ENCODE data around the gene DCAF12.

DCAF12 gene

DNA sequence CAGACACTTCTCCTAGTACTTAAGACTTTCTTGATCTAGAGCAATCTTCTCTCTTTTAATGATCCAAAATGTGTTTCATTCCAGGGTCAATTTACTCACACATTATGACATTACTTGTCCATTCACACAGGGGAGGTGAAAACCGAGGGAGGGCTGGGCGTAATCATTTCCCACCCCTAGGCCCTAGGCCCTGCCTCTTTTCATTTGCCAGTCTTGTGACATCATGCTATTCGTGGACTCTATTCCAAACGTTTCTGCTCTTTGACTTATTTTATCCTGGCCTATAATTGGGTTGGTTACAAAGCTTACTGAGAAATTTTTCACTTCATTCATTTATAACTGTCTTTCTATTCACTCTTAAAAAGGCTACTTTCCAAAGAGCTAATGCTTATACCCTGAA lies 2.4 kb downstream of the DCAF12 start:
- no peaks in the 10 kb centered on the region for H3K27me3 ChIP-seq (replicated peaks)
- peaks cover 5% of the 10 kb centered on the region for H3K36me3 ChIP-seq (replicated peaks)
- TF ChIP-seq, protein P1, sequence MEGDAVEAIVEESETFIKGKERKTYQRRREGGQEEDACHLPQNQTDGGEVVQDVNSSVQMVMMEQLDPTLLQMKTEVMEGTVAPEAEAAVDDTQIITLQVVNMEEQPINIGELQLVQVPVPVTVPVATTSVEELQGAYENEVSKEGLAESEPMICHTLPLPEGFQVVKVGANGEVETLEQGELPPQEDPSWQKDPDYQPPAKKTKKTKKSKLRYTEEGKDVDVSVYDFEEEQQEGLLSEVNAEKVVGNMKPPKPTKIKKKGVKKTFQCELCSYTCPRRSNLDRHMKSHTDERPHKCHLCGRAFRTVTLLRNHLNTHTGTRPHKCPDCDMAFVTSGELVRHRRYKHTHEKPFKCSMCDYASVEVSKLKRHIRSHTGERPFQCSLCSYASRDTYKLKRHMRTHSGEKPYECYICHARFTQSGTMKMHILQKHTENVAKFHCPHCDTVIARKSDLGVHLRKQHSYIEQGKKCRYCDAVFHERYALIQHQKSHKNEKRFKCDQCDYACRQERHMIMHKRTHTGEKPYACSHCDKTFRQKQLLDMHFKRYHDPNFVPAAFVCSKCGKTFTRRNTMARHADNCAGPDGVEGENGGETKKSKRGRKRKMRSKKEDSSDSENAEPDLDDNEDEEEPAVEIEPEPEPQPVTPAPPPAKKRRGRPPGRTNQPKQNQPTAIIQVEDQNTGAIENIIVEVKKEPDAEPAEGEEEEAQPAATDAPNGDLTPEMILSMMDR (IDR thresholded peaks at IDR 0.05; ENCODE audit: low read depth, low read length, missing control alignments) = no peak
- no peak overlapping the region for H3K27ac ChIP-seq
- DNase-seq = no peak
- in situ Hi-C loops (cut with HindIII; ENCODE audit: low pct_ligation_motif_present, low sequenced_read_pairs) = no loop called here
- H3K4me3 ChIP-seq (ENCODE audit: low read depth, low read length) = no peak overlapping the region

DNA sequence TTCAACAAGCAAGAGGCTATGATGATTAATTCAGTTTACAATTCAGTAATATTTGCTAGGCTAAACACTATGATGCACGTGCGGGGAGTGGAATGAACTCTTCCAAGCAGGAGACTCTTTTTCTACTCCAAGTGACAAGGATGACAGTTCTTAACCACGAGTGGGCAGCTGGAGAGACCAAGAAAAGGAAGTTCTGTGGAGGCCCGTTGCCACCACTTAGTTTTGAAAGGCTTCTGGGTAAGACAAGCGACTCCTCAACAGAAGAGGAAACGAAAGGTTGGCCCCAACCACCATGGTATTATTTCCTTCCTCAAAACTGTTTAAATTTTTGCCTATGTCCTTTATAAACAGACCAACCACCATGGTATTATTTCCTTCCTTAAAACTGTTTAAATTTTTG lies 2.8 kb downstream of the DCAF12 start:
- H3K36me3 ChIP-seq (replicated peaks) = peaks cover 5% of the 10 kb centered on the region
- DNase-seq = no peak
- no peaks in the 10 kb centered on the region for H3K27me3 ChIP-seq (replicated peaks)
- H3K4me3 ChIP-seq (ENCODE audit: low read depth, low read length) = no peak overlapping the region
- H3K27ac ChIP-seq = no peak overlapping the region
- TF ChIP-seq, protein P1 (IDR thresholded peaks at IDR 0.05; ENCODE audit: low read depth, low read length, missing control alignments) = no peak
- in situ Hi-C loops (cut with HindIII; ENCODE audit: low pct_ligation_motif_present, low sequenced_read_pairs) = no loop called here

DNA sequence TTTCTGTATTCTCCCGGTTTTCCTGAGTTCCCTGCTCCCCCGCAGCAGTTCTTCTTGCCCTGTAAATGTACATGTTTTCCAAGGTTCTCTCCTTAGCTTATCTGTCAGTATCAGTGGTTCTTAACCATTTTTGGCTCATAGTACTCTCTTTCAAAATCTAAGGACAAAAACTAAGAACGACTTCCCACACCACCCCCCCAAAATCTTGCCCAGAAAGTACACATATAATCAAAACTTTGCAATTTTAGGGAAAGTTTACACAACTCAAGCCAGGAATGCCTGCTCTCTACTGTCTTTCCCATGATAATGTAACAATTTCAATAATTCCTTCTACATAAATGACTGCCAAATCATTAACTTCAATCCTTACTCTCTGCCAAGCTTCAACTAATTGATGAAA lies 4.5 kb downstream of the DCAF12 start:
- TF ChIP-seq, protein P1 (IDR thresholded peaks at IDR 0.05; ENCODE audit: low read depth, low read length, missing control alignments) = no peak
- H3K36me3 ChIP-seq (replicated peaks) = peaks cover 13% of the 10 kb centered on the region
- DNase-seq = no peak
- no peak overlapping the region for H3K4me3 ChIP-seq (ENCODE audit: low read depth, low read length)
- in situ Hi-C loops (cut with HindIII; ENCODE audit: low pct_ligation_motif_present, low sequenced_read_pairs) = no loop called here
- H3K27ac ChIP-seq = no peak overlapping the region
- no peaks in the 10 kb centered on the region for H3K27me3 ChIP-seq (replicated peaks)

DNA sequence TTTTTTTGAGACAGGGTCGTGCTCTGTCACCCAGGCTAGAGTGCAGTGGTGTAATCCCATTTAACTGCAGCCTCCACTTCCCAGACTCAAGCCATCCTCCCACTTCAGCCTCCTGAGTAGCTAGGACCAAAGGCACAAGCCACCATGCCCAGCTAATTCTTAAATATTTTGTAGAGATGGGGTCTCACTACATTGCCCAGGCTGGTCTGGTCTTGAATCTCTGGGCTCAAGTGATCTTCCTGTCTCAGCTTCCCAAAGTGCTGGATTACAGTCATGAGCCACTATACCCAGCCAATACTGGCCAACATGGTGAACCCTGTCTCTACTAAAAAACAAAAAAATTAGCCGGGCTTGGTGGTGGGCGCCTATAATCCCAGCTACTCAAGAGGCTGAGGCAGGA lies 6.8 kb downstream of the DCAF12 start:
- H3K36me3 ChIP-seq (replicated peaks) = peaks cover 16% of the 10 kb centered on the region
- DNase-seq = no peak
- no peak overlapping the region for H3K4me3 ChIP-seq (ENCODE audit: low read depth, low read length)
- no peaks in the 10 kb centered on the region for H3K27me3 ChIP-seq (replicated peaks)
- in situ Hi-C loops (cut with HindIII; ENCODE audit: low pct_ligation_motif_present, low sequenced_read_pairs) = no loop called here
- H3K27ac ChIP-seq = no peak overlapping the region
- TF ChIP-seq, protein P1 (IDR thresholded peaks at IDR 0.05; ENCODE audit: low read depth, low read length, missing control alignments) = no peak

DNA sequence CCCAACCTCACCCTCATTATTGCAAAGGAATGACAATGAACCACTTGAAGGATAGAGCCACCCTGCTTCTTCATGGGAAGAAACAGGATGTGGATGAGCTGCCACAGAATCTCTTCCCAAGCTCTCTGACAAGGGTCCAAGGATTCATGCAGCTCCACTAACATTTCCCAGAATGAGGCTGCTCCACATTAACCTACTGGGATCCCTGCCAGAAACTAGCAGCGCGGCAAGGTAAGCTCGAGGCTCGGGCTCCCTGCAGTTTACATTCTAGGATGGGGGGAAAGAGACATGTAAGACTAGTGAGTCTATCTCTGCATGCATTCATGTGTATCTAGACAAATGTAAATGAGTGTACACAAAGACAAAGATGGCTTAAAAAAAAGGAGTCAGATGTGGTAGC lies 12.1 kb downstream of the DCAF12 start:
- Histone ChIP-seq H3K4me3 (ENCODE audit: low read depth, low read length) (no peak overlapping the region), H3K36me3 (replicated peaks) (peaks cover 16% of the 10 kb centered on the region), H3K27ac (no peak overlapping the region), H3K27me3 (replicated peaks) (no peaks in the 10 kb centered on the region)
- in situ Hi-C loops (cut with HindIII; ENCODE audit: low pct_ligation_motif_present, low sequenced_read_pairs) = no loop called here
- DNase-seq = no peak
- TF ChIP-seq, protein P1 (IDR thresholded peaks at IDR 0.05; ENCODE audit: low read depth, low read length, missing control alignments) = no peak

DNA sequence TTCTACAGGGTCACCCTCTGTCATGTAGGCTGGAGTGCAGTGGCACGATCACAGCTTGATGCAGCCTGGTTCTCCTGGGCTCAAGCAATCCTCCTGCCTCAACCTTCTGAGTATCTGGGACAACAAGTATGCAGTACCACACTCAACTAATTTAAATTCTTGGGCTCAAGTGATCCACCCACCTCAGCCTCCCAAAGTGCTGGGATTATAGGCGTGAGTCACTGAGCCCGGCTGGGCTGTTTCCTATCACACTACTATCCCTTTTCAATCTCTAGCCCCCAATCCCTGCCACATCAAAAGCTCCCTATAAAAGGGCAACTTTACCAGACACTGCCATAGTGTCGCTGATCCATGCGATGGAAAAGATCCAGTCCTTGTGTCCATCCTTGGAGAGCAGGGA lies 20.4 kb downstream of the DCAF12 start:
- no peak for DNase-seq
- Histone ChIP-seq H3K27me3 (replicated peaks) (no peaks in the 10 kb centered on the region), H3K27ac (no peak overlapping the region), H3K36me3 (replicated peaks) (peaks cover 42% of the 10 kb centered on the region), H3K4me3 (ENCODE audit: low read depth, low read length) (no peak overlapping the region)
- in situ Hi-C loops (cut with HindIII; ENCODE audit: low pct_ligation_motif_present, low sequenced_read_pairs) = no loop called here
- TF ChIP-seq, protein P1 (IDR thresholded peaks at IDR 0.05; ENCODE audit: low read depth, low read length, missing control alignments) = no peak
